Measurements from ENCODE around the gene MAEA.

Gene MAEA

DNA sequence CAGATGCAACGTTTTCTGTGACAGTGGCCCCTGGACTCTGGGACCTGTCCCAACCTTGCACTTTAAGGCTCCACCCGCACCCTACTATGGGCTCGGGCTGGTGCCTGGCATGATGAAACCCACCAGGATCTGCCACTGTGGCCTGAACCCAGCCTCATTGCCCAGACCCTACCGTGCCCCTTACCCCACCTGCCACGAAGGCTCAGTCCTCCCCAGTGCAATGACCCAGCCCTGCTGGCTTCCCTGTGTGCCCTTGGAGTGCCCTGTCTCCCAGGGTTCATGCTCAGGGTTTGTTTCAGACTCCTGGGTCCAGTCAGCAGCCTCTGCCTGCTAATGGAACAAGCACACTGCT, 60.5 kb downstream of the MAEA start:
- no peak overlapping the region for H3K9ac ChIP-seq
- no peaks in the 10 kb centered on the region for H4K20me1 ChIP-seq (ENCODE audit: insufficient read depth)
- no peak overlapping the region for H3K27ac ChIP-seq
- H3K4me3 ChIP-seq (IDR thresholded peaks at IDR 0.05; ENCODE audit: insufficient read depth, low read depth, low read length): no peak overlapping the region
- H3K4me2 ChIP-seq: no peak overlapping the region
- H2AFZ ChIP-seq (ENCODE audit: low read depth): no peak overlapping the region
- no peak for TF ChIP-seq CTCF (conservative IDR thresholded peaks at IDR 0.05; ENCODE audit: low read depth, low read length)
- H3K79me2 ChIP-seq (ENCODE audit: insufficient read depth, low read depth): no peaks in the 10 kb centered on the region
- no peaks in the 10 kb centered on the region for H3K4me1 ChIP-seq (ENCODE audit: low read depth, poor library complexity, severe bottlenecking)
- H3K36me3 ChIP-seq (ENCODE audit: insufficient read depth): no peaks in the 10 kb centered on the region
- H3K27me3 ChIP-seq (ENCODE audit: insufficient read depth, low read depth): no peaks in the 10 kb centered on the region

GRCh38 chr4:1351854-1352566, 62.3 kb downstream of the MAEA start:
- Histone ChIP-seq H3K9ac (no peak overlapping the region), H3K27ac (no peak overlapping the region), H2AFZ (ENCODE audit: low read depth) (no peak overlapping the region), H4K20me1 (ENCODE audit: insufficient read depth) (no peaks in the 10 kb centered on the region), H3K36me3 (ENCODE audit: insufficient read depth) (no peaks in the 10 kb centered on the region), H3K4me1 (ENCODE audit: low read depth, poor library complexity, severe bottlenecking) (no peaks in the 10 kb centered on the region), H3K4me2 (no peak overlapping the region), H3K79me2 (ENCODE audit: insufficient read depth, low read depth) (no peaks in the 10 kb centered on the region), H3K27me3 (ENCODE audit: insufficient read depth, low read depth) (no peaks in the 10 kb centered on the region), H3K4me3 (IDR thresholded peaks at IDR 0.05; ENCODE audit: insufficient read depth, low read depth, low read length) (no peak overlapping the region)
- TF ChIP-seq CTCF (conservative IDR thresholded peaks at IDR 0.05; ENCODE audit: low read depth, low read length): 0 out of 2 replicates have a peak, but pooled peaks have one; percentile 21

DNA sequence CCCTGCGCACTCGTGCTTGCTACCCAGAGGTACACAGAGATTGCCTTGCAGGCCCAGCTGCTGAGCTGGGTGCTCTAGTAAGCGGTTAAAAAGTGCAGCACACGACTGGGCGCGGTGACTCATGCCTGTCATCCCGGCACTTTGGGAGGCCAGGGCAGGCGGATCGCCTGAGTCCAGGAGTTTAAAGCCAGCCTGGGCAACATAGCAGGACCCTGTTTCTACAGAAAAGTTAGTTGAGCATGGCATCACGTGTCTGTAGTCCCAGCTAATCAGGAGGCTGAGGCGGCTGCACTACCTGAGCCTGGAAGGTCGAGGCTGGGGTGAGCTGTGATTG, 62.8 kb downstream of the MAEA start:
- Histone ChIP-seq H3K4me2 (no peak overlapping the region), H3K4me3 (IDR thresholded peaks at IDR 0.05; ENCODE audit: insufficient read depth, low read depth, low read length) (no peak overlapping the region), H2AFZ (ENCODE audit: low read depth) (no peak overlapping the region), H3K79me2 (ENCODE audit: insufficient read depth, low read depth) (no peaks in the 10 kb centered on the region), H3K36me3 (ENCODE audit: insufficient read depth) (no peaks in the 10 kb centered on the region), H4K20me1 (ENCODE audit: insufficient read depth) (no peaks in the 10 kb centered on the region), H3K27me3 (ENCODE audit: insufficient read depth, low read depth) (no peaks in the 10 kb centered on the region), H3K9ac (no peak overlapping the region), H3K27ac (no peak overlapping the region), H3K4me1 (ENCODE audit: low read depth, poor library complexity, severe bottlenecking) (no peaks in the 10 kb centered on the region)
- TF ChIP-seq CTCF (conservative IDR thresholded peaks at IDR 0.05; ENCODE audit: low read depth, low read length): no peak

GRCh38 chr4:1353186-1354055, 63.7 kb downstream of the MAEA start:
- Histone ChIP-seq H3K9ac (no peak overlapping the region), H3K79me2 (ENCODE audit: insufficient read depth, low read depth) (no peaks in the 10 kb centered on the region), H3K4me3 (IDR thresholded peaks at IDR 0.05; ENCODE audit: insufficient read depth, low read depth, low read length) (no peak overlapping the region), H3K4me2 (no peak overlapping the region), H2AFZ (ENCODE audit: low read depth) (no peak overlapping the region), H3K4me1 (ENCODE audit: low read depth, poor library complexity, severe bottlenecking) (no peaks in the 10 kb centered on the region), H4K20me1 (ENCODE audit: insufficient read depth) (no peaks in the 10 kb centered on the region), H3K27ac (no peak overlapping the region), H3K36me3 (ENCODE audit: insufficient read depth) (no peaks in the 10 kb centered on the region), H3K27me3 (ENCODE audit: insufficient read depth, low read depth) (no peaks in the 10 kb centered on the region)
- TF ChIP-seq CTCF (conservative IDR thresholded peaks at IDR 0.05; ENCODE audit: low read depth, low read length): no peak

All from KMS-11 (cell line).